HepG2 (cell line): ENCODE results near the gene NUFIP1. TPM values are rescaled to one million over a fixed set of nuclear protein-coding genes. Genes with fewer than 3 reads are reported as not detected.

ENCODE experiments used
- CEBPB ChIP-seq: IDR thresholded peaks from 2 replicates; pipeline ENCODE4 v1.6.1; 2011; ENCODE audit warnings: low read depth, low read length, improper control_type of control experiment, borderline replicate concordance
- ESRRA ChIP-seq: sonication (generic); formaldehyde crosslinking; IDR thresholded peaks from 2 replicates; pipeline ENCODE4 v1.5.1; 2020; ENCODE audit warnings: mild to moderate bottlenecking, low read depth, missing genetic modification reagents
- FOXO4 ChIP-seq: sonication (generic); formaldehyde crosslinking; conservative IDR thresholded peaks from 2 replicates; pipeline ENCODE4 v1.8.1; 2023; ENCODE audit warnings: missing genetic modification reagents
- HBP1 ChIP-seq: IDR thresholded peaks from 2 replicates; pipeline ENCODE4 v1.6.1; 2016; ENCODE audit warnings: low read depth, control low read depth
- HOXA7 ChIP-seq: sonication (generic); formaldehyde crosslinking; IDR thresholded peaks from 2 replicates; pipeline ENCODE4 v1.8.1; 2022; ENCODE audit warnings: mild to moderate bottlenecking, missing genetic modification reagents, moderate library complexity
- MAZ ChIP-seq, 2 experiments: sonication (generic) in 1 of 2; formaldehyde crosslinking in 1 of 2; IDR thresholded peaks; 2 replicates each; pipeline versions ENCODE4 v1.5.0 to v1.6.1; 2012 to 2020; ENCODE audit warnings: low read depth in 2 of 2, mild to moderate bottlenecking in 2 of 2, borderline replicate concordance in 1 of 2, improper control_type of control experiment in 1 of 2, low read length in 1 of 2, missing genetic modification reagents in 1 of 2, moderate library complexity in 1 of 2
- NFKBIZ ChIP-seq: IDR thresholded peaks from 2 replicates; pipeline ENCODE4 v1.6.1; 2018; ENCODE audit warnings: missing genetic modification reagents, missing compliant biosample characterization
- NR2F1 ChIP-seq, 2 experiments: fragments of 450-650 bp in 1 of 2; formaldehyde crosslinking in 1 of 2; IDR thresholded peaks; 2 replicates each; pipeline versions ENCODE4 v1.5.0 to v1.6.1; 2016 to 2020; ENCODE audit warnings: mild to moderate bottlenecking in 1 of 2, missing compliant biosample characterization in 1 of 2, missing genetic modification reagents in 1 of 2, moderate library complexity in 1 of 2
- RBM39 ChIP-seq: fragments of 200-400 bp; formaldehyde crosslinking; IDR thresholded peaks from one replicate; pipeline ENCODE4 v1.6.1; 2018; ENCODE audit warnings: antibody characterized with exemption, mild to moderate bottlenecking, low read depth, low read length; ENCODE audit not compliant: poor library complexity, severe bottlenecking
- SNAPC2 ChIP-seq: sonication (generic); formaldehyde crosslinking; IDR thresholded peaks from 2 replicates; pipeline ENCODE4 v1.8.1; 2022; ENCODE audit warnings: mild to moderate bottlenecking, missing genetic modification reagents
- SP4 ChIP-seq: sonication (generic); formaldehyde crosslinking; IDR thresholded peaks from 2 replicates; pipeline ENCODE4 v1.8.1; 2023; ENCODE audit warnings: mild to moderate bottlenecking, missing genetic modification reagents
- TBX3 ChIP-seq: fragments of 450-650 bp; IDR thresholded peaks from 2 replicates; pipeline ENCODE4 v1.6.1; 2017; ENCODE audit warnings: antibody characterized with exemption, mild to moderate bottlenecking, inconsistent platforms, borderline replicate concordance
- ZC3H13 ChIP-seq: sonication (generic); formaldehyde crosslinking; IDR thresholded peaks from 2 replicates; pipeline ENCODE4 v1.8.1; 2023; ENCODE audit warnings: mild to moderate bottlenecking, missing genetic modification reagents, moderate library complexity
- ZFYVE20 ChIP-seq: sonication (generic); formaldehyde crosslinking; IDR thresholded peaks from 2 replicates; pipeline ENCODE4 v1.8.0; 2023; ENCODE audit warnings: low read depth, mild to moderate bottlenecking, moderate library complexity, missing genetic modification reagents, borderline replicate concordance
- ZNF136 ChIP-seq: sonication (generic); formaldehyde crosslinking; IDR thresholded peaks from 2 replicates; pipeline ENCODE4 v1.8.1; 2022; ENCODE audit warnings: low read depth, mild to moderate bottlenecking, moderate library complexity, missing genetic modification reagents
- ZNF431 ChIP-seq: sonication (generic); formaldehyde crosslinking; IDR thresholded peaks from 2 replicates; pipeline ENCODE4 v1.9.0; 2022; ENCODE audit warnings: missing genetic modification reagents, low read depth, mild to moderate bottlenecking, borderline replicate concordance
- ZNF577 ChIP-seq: sonication (generic); formaldehyde crosslinking; IDR thresholded peaks from 2 replicates; pipeline ENCODE4 v1.4.0; 2020; ENCODE audit warnings: mild to moderate bottlenecking, low read depth, missing genetic modification reagents, borderline replicate concordance
- ZNF713 ChIP-seq: sonication (generic); formaldehyde crosslinking; IDR thresholded peaks from 2 replicates; pipeline ENCODE4 v1.4.0; 2020; ENCODE audit warnings: mild to moderate bottlenecking, missing genetic modification reagents
- ZNF781 ChIP-seq: sonication (generic); formaldehyde crosslinking; IDR thresholded peaks from 2 replicates; pipeline ENCODE4 v1.5.1; 2020; ENCODE audit warnings: borderline replicate concordance, mild to moderate bottlenecking, missing genetic modification reagents; ENCODE audit errors: not compliant biosample characterization
- polyA plus RNA-seq, 8 experiments: library from polyadenylated mRNA; depleted of rRNA in 3 of 8; stranded (reverse) in 7 of 8; unstranded in 1 of 8; fragments of >200 nt; fragmentation: Illumina TruSeq in 4 of 8; extraction: Trizol in 4 of 8; gene quantifications; 2 replicates each; pipeline versions ENCODE4 v1.2.1 to v1.2.3, GENCODE V29; 2011 to 2016; ENCODE audit warnings: low read depth in 4 of 8, missing spikeins in 1 of 8, mixed read lengths in 1 of 8; ENCODE audit not compliant: insufficient read depth in 1 of 8
- total RNA-seq, 5 experiments: library from RNA; depleted of rRNA; stranded (reverse); fragments of >200 nt; fragmentation: Illumina TruSeq; extraction: Trizol; gene quantifications; 2 replicates each; pipeline ENCODE4 v1.2.3, GENCODE V29; 2016; ENCODE audit warnings: low read depth in 1 of 5
- TF ChIP-seq, protein P1 (sequence below): sonication (generic); formaldehyde crosslinking; IDR thresholded peaks from 2 replicates; pipeline ENCODE4 v1.4.0; 2020; ENCODE audit warnings: missing genetic modification reagents
- TF ChIP-seq, protein P2 (sequence below): IDR thresholded peaks from 2 replicates; pipeline ENCODE4 v1.6.1; 2016; ENCODE audit warnings: mild to moderate bottlenecking, missing biosample characterization, missing genetic modification reagents

Gene NUFIP1
- total and polyA plus RNA-seq, 2 of the 13 experiments (the other 11 are each of a cell fraction or from before 2014, with no cell fraction given), result 1.9 to 10.3 TPM

DNA sequence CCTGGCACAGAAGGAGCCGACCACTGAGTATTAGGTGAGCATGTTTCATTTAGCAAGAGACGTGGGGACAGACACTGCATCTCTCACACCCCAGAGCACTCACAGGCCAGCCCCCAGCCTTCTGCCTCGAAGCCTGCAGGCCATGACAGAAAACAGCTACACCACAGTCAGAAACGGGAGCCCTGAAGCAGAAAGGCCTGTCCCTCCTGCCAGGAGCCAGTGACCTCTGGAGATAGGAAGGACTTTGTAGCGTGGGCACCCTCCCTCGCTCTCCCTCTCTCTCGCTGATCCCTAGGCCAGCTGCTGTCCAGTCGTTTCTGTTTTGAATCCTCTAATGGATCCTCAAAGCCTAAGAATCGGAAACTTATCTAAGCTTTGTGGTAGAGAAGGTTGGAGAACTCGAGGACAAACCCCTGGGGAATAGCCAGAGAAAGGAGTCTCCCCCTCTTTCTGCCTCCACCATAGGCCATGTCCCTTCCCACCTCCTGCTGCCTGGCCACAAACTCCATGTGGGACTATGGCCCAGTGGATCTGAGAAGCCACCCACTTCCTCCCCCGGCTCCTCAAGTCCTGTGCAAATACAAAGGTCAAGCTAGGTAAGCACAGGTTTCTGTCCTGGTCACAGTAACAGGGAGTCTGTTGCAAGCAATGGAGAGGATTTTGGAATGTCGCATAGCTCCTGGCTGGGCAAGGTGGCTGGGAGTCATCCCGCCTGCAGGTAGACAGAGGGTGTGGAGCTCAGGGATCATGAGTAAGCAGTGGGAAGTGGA lies 95.1 kb downstream of the NUFIP1 start (continued):
- no peak for TF ChIP-seq SNAPC2 (CRISPR knock-in tag)
- no peak for TF ChIP-seq SP4 (CRISPR knock-in tag)
- no peak for TF ChIP-seq ESRRA
- TF ChIP-seq MAZ (IDR thresholded peaks at IDR 0.05; ENCODE audit: borderline replicate concordance, low read depth, low read length), result no peak
- TF ChIP-seq MAZ (CRISPR knock-in tag; IDR thresholded peaks at IDR 0.05; ENCODE audit: low read depth), result no peak
- no peak for TF ChIP-seq ZNF431 (CRISPR knock-in tag)
- no peak for TF ChIP-seq FOXO4 (CRISPR knock-in tag)
- no peak for TF ChIP-seq ZNF577
- TF ChIP-seq RBM39, result no peak
- no peak for TF ChIP-seq ZNF781
- TF ChIP-seq, protein P1, sequence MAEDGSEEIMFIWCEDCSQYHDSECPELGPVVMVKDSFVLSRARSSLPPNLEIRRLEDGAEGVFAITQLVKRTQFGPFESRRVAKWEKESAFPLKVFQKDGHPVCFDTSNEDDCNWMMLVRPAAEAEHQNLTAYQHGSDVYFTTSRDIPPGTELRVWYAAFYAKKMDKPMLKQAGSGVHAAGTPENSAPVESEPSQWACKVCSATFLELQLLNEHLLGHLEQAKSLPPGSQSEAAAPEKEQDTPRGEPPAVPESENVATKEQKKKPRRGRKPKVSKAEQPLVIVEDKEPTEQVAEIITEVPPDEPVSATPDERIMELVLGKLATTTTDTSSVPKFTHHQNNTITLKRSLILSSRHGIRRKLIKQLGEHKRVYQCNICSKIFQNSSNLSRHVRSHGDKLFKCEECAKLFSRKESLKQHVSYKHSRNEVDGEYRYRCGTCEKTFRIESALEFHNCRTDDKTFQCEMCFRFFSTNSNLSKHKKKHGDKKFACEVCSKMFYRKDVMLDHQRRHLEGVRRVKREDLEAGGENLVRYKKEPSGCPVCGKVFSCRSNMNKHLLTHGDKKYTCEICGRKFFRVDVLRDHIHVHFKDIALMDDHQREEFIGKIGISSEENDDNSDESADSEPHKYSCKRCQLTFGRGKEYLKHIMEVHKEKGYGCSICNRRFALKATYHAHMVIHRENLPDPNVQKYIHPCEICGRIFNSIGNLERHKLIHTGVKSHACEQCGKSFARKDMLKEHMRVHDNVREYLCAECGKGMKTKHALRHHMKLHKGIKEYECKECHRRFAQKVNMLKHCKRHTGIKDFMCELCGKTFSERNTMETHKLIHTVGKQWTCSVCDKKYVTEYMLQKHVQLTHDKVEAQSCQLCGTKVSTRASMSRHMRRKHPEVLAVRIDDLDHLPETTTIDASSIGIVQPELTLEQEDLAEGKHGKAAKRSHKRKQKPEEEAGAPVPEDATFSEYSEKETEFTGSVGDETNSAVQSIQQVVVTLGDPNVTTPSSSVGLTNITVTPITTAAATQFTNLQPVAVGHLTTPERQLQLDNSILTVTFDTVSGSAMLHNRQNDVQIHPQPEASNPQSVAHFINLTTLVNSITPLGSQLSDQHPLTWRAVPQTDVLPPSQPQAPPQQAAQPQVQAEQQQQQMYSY, result peak; percentile 78; the same call in 1 of the 2 replicates
- TF ChIP-seq, protein P2, sequence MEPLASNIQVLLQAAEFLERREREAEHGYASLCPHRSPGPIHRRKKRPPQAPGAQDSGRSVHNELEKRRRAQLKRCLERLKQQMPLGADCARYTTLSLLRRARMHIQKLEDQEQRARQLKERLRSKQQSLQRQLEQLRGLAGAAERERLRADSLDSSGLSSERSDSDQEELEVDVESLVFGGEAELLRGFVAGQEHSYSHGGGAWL (CRISPR knock-in tag), result no peak
- no peak for TF ChIP-seq CEBPB
- TF ChIP-seq ZC3H13, result no peak
- no peak for TF ChIP-seq ZNF136 (CRISPR knock-in tag)
- no peak for TF ChIP-seq NFKBIZ (CRISPR knock-in tag)
- TF ChIP-seq ZNF713 (CRISPR knock-in tag), result no peak
- no peak for TF ChIP-seq HBP1
- no peak for TF ChIP-seq ZFYVE20 (CRISPR knock-in tag)
- TF ChIP-seq HOXA7 (CRISPR knock-in tag), result no peak
- TF ChIP-seq TBX3, result no peak
- TF ChIP-seq NR2F1 (CRISPR knock-in tag; IDR thresholded peaks at IDR 0.05), result no peak
